NK-92 treated with Interleukin-12 subunit alpha and Interleukin-12 subunit beta, amount 100 ng/mL, for 24 hours (cell line): ENCODE measurements around the gene HDAC10.

ENCODE experiments used
- DNase-seq: peaks from one replicate; lab custom pipeline; 2025; lab: John Stamatoyannopoulos, UW

Gene HDAC10

GRCh38 chr22:50269970-50270665 is 19.1 kb upstream of the HDAC10 start, which contains the start of gene MAPK11:
MAPK11 (minus strand) TSS chr22:50270380; CDS start chr22:50270292, 88 bp downstream.
- DNase-seq: peak; percentile 64

- no peak for DNase-seq
These were observed 18.5 kb upstream of the HDAC10 start for GRCh38 chr22:50269573-50269969.

- no peak for DNase-seq
These were observed 17.6 kb upstream of the HDAC10 start for GRCh38 chr22:50268655-50269113.

GRCh38 chr22:50267591-50268390 is 16.7 kb upstream of the HDAC10 start:
- DNase-seq: no peak

GRCh38 chr22:50266994-50267393 is 15.9 kb upstream of the HDAC10 start:
- no peak for DNase-seq

- no peak for DNase-seq
These were observed 14.0 kb upstream of the HDAC10 start for GRCh38 chr22:50264946-50265669.

- DNase-seq: no peak
These were observed 13.2 kb upstream of the HDAC10 start for GRCh38 chr22:50264104-50264745.

GRCh38 chr22:50262973-50263617 is 12.0 kb upstream of the HDAC10 start:
- DNase-seq: no peak

- no peak for DNase-seq
These were observed 11.4 kb upstream of the HDAC10 start for GRCh38 chr22:50262460-50262911.

- no peak for DNase-seq
These were observed 10.8 kb upstream of the HDAC10 start, which contains the start of gene MAPK12 for GRCh38 chr22:50261615-50262459. MAPK12 (minus strand) TSS chr22:50261683; CDS start chr22:50261509, 174 bp downstream.

- no peak for DNase-seq
These were observed 9.9 kb upstream of the HDAC10 start for GRCh38 chr22:50260801-50261614.

GRCh38 chr22:50260434-50260800 is 9.4 kb upstream of the HDAC10 start:
- DNase-seq: no peak

- no peak for DNase-seq
These were observed 8.2 kb upstream of the HDAC10 start for GRCh38 chr22:50259302-50259701.

- DNase-seq: no peak
These were observed 7.6 kb upstream of the HDAC10 start for GRCh38 chr22:50258361-50259292.

- no peak for DNase-seq
These were observed 6.6 kb upstream of the HDAC10 start for GRCh38 chr22:50257451-50258360.

- no peak for DNase-seq
These were observed 6.0 kb upstream of the HDAC10 start for GRCh38 chr22:50257041-50257440.

- DNase-seq: no peak
These were observed 5.3 kb upstream of the HDAC10 start for GRCh38 chr22:50256258-50256862.
